SIG-M5 (cell line): ENCODE measurements around the gene PARVA.

ENCODE experiments used
- DNase-seq: peaks from one replicate; lab custom pipeline; 2025; lab: John Stamatoyannopoulos, UW

The PARVA gene

GRCh38 chr11:12376259-12377081 lies 901 bp upstream of the PARVA start:
- no peak for DNase-seq

GRCh38 chr11:12377824-12378593 lies 638 bp downstream of the PARVA start:
- no peak for DNase-seq

- no peak for DNase-seq
Measured at GRCh38 chr11:12380565-12381325, 3.4 kb downstream of the PARVA start.

- no peak for DNase-seq
Measured at GRCh38 chr11:12381875-12382274, 4.5 kb downstream of the PARVA start.

- DNase-seq, result no peak
Measured at GRCh38 chr11:12382451-12382850, 5.1 kb downstream of the PARVA start.

- DNase-seq, result no peak
Measured at GRCh38 chr11:12386309-12386708, 8.9 kb downstream of the PARVA start.

GRCh38 chr11:12386745-12387144 lies 9.4 kb downstream of the PARVA start:
- DNase-seq, result no peak

GRCh38 chr11:12388173-12388572 lies 10.8 kb downstream of the PARVA start:
- no peak for DNase-seq

GRCh38 chr11:12388939-12389670 lies 11.7 kb downstream of the PARVA start:
- DNase-seq, result no peak

GRCh38 chr11:12389676-12390657 lies 12.6 kb downstream of the PARVA start:
- no peak for DNase-seq

GRCh38 chr11:12390687-12391110 lies 13.3 kb downstream of the PARVA start:
- no peak for DNase-seq

- DNase-seq, result no peak
Measured at GRCh38 chr11:12392672-12393071, 15.3 kb downstream of the PARVA start.

- DNase-seq, result no peak
Measured at GRCh38 chr11:12393691-12394090, 16.3 kb downstream of the PARVA start.

GRCh38 chr11:12394601-12395000 lies 17.2 kb downstream of the PARVA start:
- DNase-seq, result no peak

GRCh38 chr11:12395333-12395732 lies 18.0 kb downstream of the PARVA start:
- DNase-seq, result no peak

- no peak for DNase-seq
Measured at GRCh38 chr11:12397931-12398334, 20.6 kb downstream of the PARVA start.

GRCh38 chr11:12399355-12399754 lies 22.0 kb downstream of the PARVA start:
- DNase-seq, result no peak

GRCh38 chr11:12402025-12402424 lies 24.7 kb downstream of the PARVA start:
- DNase-seq, result no peak

GRCh38 chr11:12402691-12403120 lies 25.3 kb downstream of the PARVA start:
- DNase-seq, result no peak
